Kidney (tissue), 14 donors: Measurements from ENCODE around the gene C1QTNF1. TPM values are rescaled to one million over a fixed set of nuclear protein-coding genes. Genes with fewer than 3 reads are reported as not detected.
A peak's percentile ranks its signal among the peaks of the same experiment; 100 is the strongest.

Experiments used
- DNase-seq, 5 donors: peaks; one replicate each; pipeline ENCODE4 v3.0.0-alpha.2; 2013 to 2020
- FAIRE-seq: peaks from 2 replicates; lab custom pipeline; 2012; peaks lifted over from hg19 to GRCh38; lab: Jason Lieb, UNC
- H3K27ac ChIP-seq, 2 donors: one replicate each; pipeline ENCODE4 v1.7.0; 2013; ENCODE audit warnings: low read depth in 2 of 2, low read length in 2 of 2, inconsistent platforms in 1 of 2
- H3K27me3 ChIP-seq: one replicate; pipeline ENCODE4 v1.7.1; 2013; ENCODE audit warnings: low read length, inconsistent platforms; ENCODE audit not compliant: control insufficient read depth, insufficient read depth
- H3K36me3 ChIP-seq, 3 donors: one replicate each; pipeline versions ENCODE4 v1.7.0 to v1.7.1; 2013; ENCODE audit warnings: low read length in 3 of 3, control low read depth in 1 of 3, inconsistent platforms in 1 of 3; ENCODE audit not compliant: insufficient read depth in 3 of 3, control insufficient read depth in 2 of 3
- H3K4me1 ChIP-seq, 3 donors: one replicate each; pipeline versions ENCODE4 v1.7.0 to v1.7.1; 2013; ENCODE audit warnings: low read length in 3 of 3, inconsistent platforms in 1 of 3, low read depth in 1 of 3; ENCODE audit not compliant: control insufficient read depth in 2 of 3, insufficient read depth in 2 of 3
- H3K4me3 ChIP-seq, 3 donors: one replicate each; pipeline versions ENCODE4 v1.7.0 to v1.8.1; 2013; ENCODE audit warnings: low read length in 3 of 3, control low read depth in 1 of 3, inconsistent platforms in 1 of 3
- H3K9ac ChIP-seq, 3 donors: one replicate each; pipeline versions ENCODE4 v1.7.0 to v1.7.1; 2013; ENCODE audit warnings: low read length in 3 of 3, control low read depth in 1 of 3, inconsistent platforms in 1 of 3
- H3K9me3 ChIP-seq, 3 donors: one replicate each; pipeline versions ENCODE4 v1.7.0 to v1.7.1; 2013; ENCODE audit warnings: low read length in 3 of 3, control low read depth in 1 of 3, inconsistent platforms in 1 of 3; ENCODE audit not compliant: control insufficient read depth in 2 of 3, insufficient read depth in 1 of 3
- intact Hi-C: fragments of 100-400 bp; cut with DNase I; formaldehyde crosslinking; loops from one replicate; pipeline ENCODE4 v1.11.1; 2022
- polyA plus RNA-seq: library from polyadenylated mRNA; stranded (reverse); fragments of 350-450 nt; fragmentation: Illumina TruSeq; extraction: RNeasy Lipid Tissue Mini Kit (QIAGEN cat#74804); gene quantifications from one replicate; pipeline ENCODE4 v1.2.3, GENCODE V29; 2014; ENCODE audit warnings: low read depth, low replicate concordance; ENCODE audit not compliant: insufficient read depth
- total RNA-seq: library from RNA; stranded (reverse); fragmentation: NEBNext Ultra II Directional; extraction: Animal tissue kit (Norgen Biotek cat#: 25700); gene quantifications from one replicate; pipeline ENCODE4 v1.2.1, GENCODE V29; 2021
- TF ChIP-seq, protein P1 (sequence below): IDR thresholded peaks from 3 replicates; pipeline ENCODE4 v1.5.1; 2012; ENCODE audit warnings: mild to moderate bottlenecking, moderate library complexity, borderline replicate concordance; ENCODE audit not compliant: insufficient read depth; ENCODE audit errors: extremely low read depth
- donor health status: control.
- donor health status: control.
- donor health status: control.
- donor health status: control.
- donor health status: control.
- donor health status: DM: yes; HTN: yes; CAD: no.
- donor health status: Normal renal cell carcinoma (clear cell type).

Gene C1QTNF1
- total and polyA plus RNA-seq, 2 donors from 2014 or later = 18.0 to 65.2 TPM

DNA sequence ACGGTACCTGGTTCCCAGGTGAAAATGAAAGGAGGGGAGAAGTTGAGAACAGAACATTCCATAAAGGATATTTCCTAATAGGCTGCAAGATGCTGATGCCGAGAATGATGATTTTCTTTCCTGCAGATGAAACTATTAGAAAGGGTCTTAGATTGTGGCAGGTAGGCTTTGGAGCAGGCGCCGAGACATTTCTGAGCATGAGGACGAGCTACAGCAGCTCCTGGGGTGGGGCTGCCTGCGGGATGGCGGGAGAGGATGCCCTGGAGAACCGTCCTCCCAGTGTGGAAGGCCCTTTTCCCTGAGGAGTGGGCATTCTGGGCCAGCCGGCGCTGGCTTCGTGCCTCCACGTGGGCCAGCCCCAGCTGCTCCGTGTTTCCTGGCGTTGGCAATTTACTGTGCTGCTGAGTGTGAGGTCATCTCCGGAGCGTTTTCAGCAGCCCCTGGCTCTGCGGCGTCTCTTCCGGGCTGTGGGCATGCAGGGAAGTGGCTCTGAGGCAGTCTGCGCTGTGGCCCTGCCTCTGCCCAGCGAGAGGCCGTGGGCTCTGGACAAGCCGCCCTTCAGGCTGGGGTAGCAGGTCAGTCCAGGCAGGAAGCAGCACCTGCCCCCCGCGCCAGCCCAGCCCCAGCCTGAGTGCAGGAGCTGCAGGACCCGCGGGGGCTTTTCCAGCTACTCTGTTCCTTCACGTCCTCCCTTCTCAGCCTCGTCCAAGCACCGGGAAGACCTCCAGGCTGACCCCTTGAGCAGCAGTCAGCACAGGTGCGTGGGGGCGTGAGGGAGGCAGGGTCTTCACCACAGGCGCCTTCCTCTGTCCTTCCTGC, 62.8 kb downstream of the C1QTNF1 start:
- Histone ChIP-seq H3K4me3 (no peak overlapping the region), H3K9ac (no peak overlapping the region), H3K4me1 (peaks cover 0 to 4% (median 0%) of the 10 kb centered on the region in 3 donors), H3K27me3 (no peaks in the 10 kb centered on the region), H3K9me3 (no peaks in the 10 kb centered on the region), H3K36me3 (peaks cover 0 to 5% (median 0%) of the 10 kb centered on the region in 3 donors), H3K27ac (no peak overlapping the region)
- DNase-seq = peak in 1 of 5 donors; percentile 69
- FAIRE-seq = no peak
- intact Hi-C loops = no loop called here
- TF ChIP-seq, protein P1, sequence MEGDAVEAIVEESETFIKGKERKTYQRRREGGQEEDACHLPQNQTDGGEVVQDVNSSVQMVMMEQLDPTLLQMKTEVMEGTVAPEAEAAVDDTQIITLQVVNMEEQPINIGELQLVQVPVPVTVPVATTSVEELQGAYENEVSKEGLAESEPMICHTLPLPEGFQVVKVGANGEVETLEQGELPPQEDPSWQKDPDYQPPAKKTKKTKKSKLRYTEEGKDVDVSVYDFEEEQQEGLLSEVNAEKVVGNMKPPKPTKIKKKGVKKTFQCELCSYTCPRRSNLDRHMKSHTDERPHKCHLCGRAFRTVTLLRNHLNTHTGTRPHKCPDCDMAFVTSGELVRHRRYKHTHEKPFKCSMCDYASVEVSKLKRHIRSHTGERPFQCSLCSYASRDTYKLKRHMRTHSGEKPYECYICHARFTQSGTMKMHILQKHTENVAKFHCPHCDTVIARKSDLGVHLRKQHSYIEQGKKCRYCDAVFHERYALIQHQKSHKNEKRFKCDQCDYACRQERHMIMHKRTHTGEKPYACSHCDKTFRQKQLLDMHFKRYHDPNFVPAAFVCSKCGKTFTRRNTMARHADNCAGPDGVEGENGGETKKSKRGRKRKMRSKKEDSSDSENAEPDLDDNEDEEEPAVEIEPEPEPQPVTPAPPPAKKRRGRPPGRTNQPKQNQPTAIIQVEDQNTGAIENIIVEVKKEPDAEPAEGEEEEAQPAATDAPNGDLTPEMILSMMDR = no peak

DNA sequence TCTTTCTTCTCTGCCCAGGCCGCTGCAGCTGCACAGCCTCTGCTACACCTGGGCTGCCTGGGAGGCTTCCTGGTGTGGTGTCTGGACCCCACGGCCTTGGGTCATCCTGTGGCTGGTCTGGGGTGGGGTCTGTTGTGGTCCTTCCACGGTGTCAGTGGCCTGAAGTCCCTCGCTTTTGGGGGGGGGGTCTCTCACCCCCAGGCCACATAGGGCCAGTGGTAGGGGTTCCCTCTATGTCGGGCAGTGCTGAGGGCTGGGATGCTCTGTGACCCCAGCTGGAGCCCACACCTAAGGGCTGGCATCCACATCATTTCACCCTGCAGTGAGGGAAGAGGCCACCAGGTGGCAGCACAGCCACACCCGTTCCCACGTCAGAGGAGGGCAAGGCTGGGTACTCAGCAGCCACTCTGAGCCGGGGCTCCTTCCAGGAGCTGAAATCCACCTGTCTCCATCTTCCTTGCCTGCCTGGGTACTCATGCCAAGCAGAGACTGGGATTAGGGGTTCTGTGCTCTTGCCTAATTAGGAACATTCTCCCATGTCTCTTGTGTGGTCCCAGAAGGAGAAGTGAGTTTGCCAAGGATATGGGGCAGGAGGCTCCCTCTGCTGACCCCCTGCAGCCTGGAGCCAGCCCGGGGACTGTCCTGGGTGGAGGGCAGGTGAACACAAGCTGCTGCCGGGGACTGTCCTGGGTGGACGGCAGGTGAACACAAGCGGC, 63.6 kb downstream of the C1QTNF1 start:
- Histone ChIP-seq H3K4me3 (no peak overlapping the region), H3K27me3 (no peaks in the 10 kb centered on the region), H3K4me1 (peaks cover 0 to 4% (median 0%) of the 10 kb centered on the region in 3 donors), H3K27ac (no peak overlapping the region), H3K36me3 (peaks cover 0 to 5% (median 0%) of the 10 kb centered on the region in 3 donors), H3K9ac (no peak overlapping the region), H3K9me3 (no peaks in the 10 kb centered on the region)
- FAIRE-seq (no peak), DNase-seq (peak; percentile 85 to 89 (median 86))
- TF ChIP-seq, protein P1 = peak; percentile 89
- intact Hi-C loops = no loop called here

DNA sequence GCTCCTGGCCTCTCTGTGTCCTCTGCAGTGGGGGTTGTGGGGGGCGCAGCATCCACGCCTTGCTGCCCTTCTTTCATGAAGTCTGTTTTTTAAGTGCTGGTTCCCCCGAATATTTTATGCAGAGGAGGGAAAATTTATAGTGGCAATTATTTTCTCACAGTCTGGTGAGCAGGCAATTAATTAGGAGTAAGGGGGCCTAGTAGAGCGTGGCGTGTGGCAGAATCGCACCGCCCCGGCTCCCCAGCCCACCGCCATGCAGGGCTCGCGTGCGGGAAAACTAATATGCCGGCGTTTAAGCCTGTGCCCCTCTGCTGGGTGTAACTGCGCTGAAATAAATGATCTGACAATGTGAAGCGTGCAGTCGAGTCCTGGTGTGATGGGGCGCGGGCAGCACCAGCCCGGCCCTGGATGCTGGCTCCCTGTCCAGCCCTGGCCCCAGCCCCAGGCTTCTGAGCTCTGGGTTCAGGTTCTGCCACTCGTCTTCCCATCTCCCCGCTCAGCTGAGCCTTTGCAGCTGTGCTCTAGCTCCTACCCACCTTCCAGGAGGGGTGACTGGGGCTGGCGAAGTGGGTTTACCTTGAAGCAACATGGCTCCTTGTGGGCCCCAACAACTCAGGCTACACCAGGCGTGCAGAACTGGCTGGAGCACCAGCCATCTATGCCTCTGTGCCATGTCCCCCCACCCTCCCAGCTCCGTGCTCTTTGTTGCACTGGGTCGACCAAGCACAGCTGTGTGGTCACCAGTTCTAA, 64.5 kb downstream of the C1QTNF1 start:
- TF ChIP-seq, protein P1 = no peak
- Histone ChIP-seq H3K9ac (no peak overlapping the region), H3K27ac (no peak overlapping the region), H3K4me3 (no peak overlapping the region), H3K4me1 (no peaks in the 10 kb centered on the region), H3K9me3 (no peaks in the 10 kb centered on the region), H3K27me3 (no peaks in the 10 kb centered on the region), H3K36me3 (peaks cover 0 to 3% (median 0%) of the 10 kb centered on the region in 3 donors)
- FAIRE-seq = no peak
- DNase-seq = peak in 4 of 5 donors; percentile 47 to 69 (median 52)
- intact Hi-C loops = no loop called here
